ENCODE data around the gene CAMKK2. TPM values are rescaled to one million over a fixed set of nuclear protein-coding genes. Genes with fewer than 3 reads are reported as not detected.

Gene CAMKK2
- total RNA-seq, 1 experiment from 2014 or later = 26.7 TPM

DNA sequence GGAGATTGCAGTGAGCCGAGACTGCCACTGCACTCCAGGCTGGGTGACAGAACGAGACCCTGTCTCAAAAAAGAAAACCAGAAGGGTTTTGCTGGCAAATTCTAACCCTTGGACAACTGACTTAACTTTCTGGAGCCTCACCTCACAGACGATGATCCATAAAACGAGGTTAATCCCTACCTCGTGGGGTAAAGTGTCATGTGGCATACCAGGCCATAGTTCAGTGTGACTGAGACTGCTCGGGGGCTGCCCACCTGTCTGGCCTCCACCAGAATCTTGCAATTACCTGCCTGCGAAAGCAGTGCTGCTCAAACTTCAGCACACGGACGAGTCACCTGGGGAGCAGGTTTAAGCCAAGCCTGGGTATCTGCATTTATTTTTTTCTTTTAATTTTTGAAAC, 59.7 kb downstream of the CAMKK2 start:
- POLR2A ChIA-PET (ENCODE audit: unreplicated experiment) = no interaction called here
- CTCF ChIA-PET = no interaction called here
- no peak overlapping the region for H3K4me2 ChIP-seq
- DNase-seq = no peak
- peaks cover 8% of the 10 kb centered on the region for H3F3A ChIP-seq (ENCODE audit: insufficient read depth, low read depth)
- H3K27me3 ChIP-seq (ENCODE audit: insufficient read depth, low read depth) = no peaks in the 10 kb centered on the region
- H3K4me3 ChIP-seq = no peak overlapping the region
- intact Hi-C loops (cut with micrococcal nuclease; ENCODE audit: unreplicated experiment) = no loop called here
- BruUV-seq (replicated peaks) = no TSS peak
- no peak overlapping the region for H2AFZ ChIP-seq
- no peaks in the 10 kb centered on the region for H3K9me2 ChIP-seq (ENCODE audit: insufficient read depth)
- H4K20me1 ChIP-seq (ENCODE audit: insufficient read depth) = no peaks in the 10 kb centered on the region
- no peaks in the 10 kb centered on the region for H3K4me1 ChIP-seq (replicated peaks; ENCODE audit: insufficient read depth)
- H3K27ac ChIP-seq = no peak overlapping the region
- H3K36me3 ChIP-seq (ENCODE audit: low read depth) = no peaks in the 10 kb centered on the region
- no peaks in the 10 kb centered on the region for H3K9me3 ChIP-seq (ENCODE audit: insufficient read depth, low read depth)
- no peaks in the 10 kb centered on the region for H3K79me2 ChIP-seq (ENCODE audit: low read depth)
- TF ChIP-seq EZH2 (IDR thresholded peaks at IDR 0.05; ENCODE audit: low read depth) = no peak
- TF ChIP-seq, protein P1, sequence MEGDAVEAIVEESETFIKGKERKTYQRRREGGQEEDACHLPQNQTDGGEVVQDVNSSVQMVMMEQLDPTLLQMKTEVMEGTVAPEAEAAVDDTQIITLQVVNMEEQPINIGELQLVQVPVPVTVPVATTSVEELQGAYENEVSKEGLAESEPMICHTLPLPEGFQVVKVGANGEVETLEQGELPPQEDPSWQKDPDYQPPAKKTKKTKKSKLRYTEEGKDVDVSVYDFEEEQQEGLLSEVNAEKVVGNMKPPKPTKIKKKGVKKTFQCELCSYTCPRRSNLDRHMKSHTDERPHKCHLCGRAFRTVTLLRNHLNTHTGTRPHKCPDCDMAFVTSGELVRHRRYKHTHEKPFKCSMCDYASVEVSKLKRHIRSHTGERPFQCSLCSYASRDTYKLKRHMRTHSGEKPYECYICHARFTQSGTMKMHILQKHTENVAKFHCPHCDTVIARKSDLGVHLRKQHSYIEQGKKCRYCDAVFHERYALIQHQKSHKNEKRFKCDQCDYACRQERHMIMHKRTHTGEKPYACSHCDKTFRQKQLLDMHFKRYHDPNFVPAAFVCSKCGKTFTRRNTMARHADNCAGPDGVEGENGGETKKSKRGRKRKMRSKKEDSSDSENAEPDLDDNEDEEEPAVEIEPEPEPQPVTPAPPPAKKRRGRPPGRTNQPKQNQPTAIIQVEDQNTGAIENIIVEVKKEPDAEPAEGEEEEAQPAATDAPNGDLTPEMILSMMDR (conservative IDR thresholded peaks at IDR 0.05) = no peak

- H3F3A ChIP-seq (ENCODE audit: insufficient read depth, low read depth) = peaks cover 16% of the 10 kb centered on the region
- peaks cover 19% of the 10 kb centered on the region for H3K4me1 ChIP-seq (replicated peaks; ENCODE audit: insufficient read depth)
- H3K9me2 ChIP-seq (ENCODE audit: insufficient read depth) = no peaks in the 10 kb centered on the region
- H2AFZ ChIP-seq = no peak overlapping the region
- ChIA-PET CTCF (interaction anchor here (0.6 kb wide), 1 partner anchor 138 kb away, joined by 3 read pairs; no protein-coding TSS in a partner anchor), POLR2A (ENCODE audit: unreplicated experiment) (no interaction called here)
- BruUV-seq (replicated peaks) = no TSS peak
- peaks cover 2% of the 10 kb centered on the region; the same call in 1 of the 2 replicates for H3K79me2 ChIP-seq (ENCODE audit: low read depth)
- peaks cover 5% of the 10 kb centered on the region; the same call in 1 of the 2 replicates for H3K36me3 ChIP-seq (ENCODE audit: low read depth)
- H3K27me3 ChIP-seq (ENCODE audit: insufficient read depth, low read depth) = no peaks in the 10 kb centered on the region
- no peak overlapping the region for H3K4me3 ChIP-seq
- no peak overlapping the region for H3K27ac ChIP-seq
- no peak for DNase-seq
- intact Hi-C loops (cut with micrococcal nuclease; ENCODE audit: unreplicated experiment) = loop anchor here (5.0 kb wide), 1 partner anchor 121 kb away; no protein-coding TSS in a partner anchor
- no peaks in the 10 kb centered on the region for H3K9me3 ChIP-seq (ENCODE audit: insufficient read depth, low read depth)
- H4K20me1 ChIP-seq (ENCODE audit: insufficient read depth) = no peaks in the 10 kb centered on the region
- TF ChIP-seq, protein P1 (conservative IDR thresholded peaks at IDR 0.05) = no peak
- TF ChIP-seq EZH2 (IDR thresholded peaks at IDR 0.05; ENCODE audit: low read depth) = no peak
- no peak overlapping the region for H3K4me2 ChIP-seq
These were observed 62.9 kb downstream of the CAMKK2 start for GRCh38 chr12:121233628-121234020.

DNA sequence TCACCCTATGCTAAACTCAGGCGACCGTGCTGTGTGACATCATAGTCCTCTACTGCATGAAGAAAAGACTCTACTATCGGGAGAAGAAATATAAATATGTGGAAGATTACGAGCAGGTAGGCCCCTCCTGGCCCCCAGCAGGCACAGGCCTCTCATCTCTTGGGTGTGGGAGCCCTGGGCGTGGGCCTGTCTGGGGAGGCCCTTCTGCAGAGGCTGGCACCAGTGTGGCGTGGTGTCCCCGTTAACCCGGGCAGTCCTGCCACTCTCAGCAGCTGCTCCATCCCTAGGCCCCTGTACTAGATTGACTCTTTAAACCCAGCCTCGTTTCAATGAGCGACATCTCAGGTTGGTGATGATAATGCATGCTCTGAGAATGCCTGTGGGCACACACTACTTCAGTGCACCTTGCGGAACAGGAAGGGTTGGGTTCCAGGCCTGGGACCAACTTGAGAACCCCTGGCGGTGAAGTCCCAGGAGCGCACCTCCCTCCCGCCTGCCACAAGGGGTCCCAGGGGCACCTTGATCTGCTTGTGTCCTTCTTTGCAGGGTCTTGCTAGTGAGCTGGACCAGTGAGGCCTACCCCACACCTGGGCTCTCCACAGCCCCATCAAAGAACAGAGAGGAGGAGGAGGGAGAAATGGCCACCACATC, 63.4 kb downstream of the CAMKK2 start:
- DNase-seq = no peak
- H3K79me2 ChIP-seq (ENCODE audit: low read depth) = peaks cover 5% of the 10 kb centered on the region; the same call in 1 of the 2 replicates
- no peaks in the 10 kb centered on the region for H3K9me2 ChIP-seq (ENCODE audit: insufficient read depth)
- no peaks in the 10 kb centered on the region for H3K9me3 ChIP-seq (ENCODE audit: insufficient read depth, low read depth)
- H3K4me2 ChIP-seq = no peak overlapping the region
- peaks cover 24% of the 10 kb centered on the region for H3K4me1 ChIP-seq (replicated peaks; ENCODE audit: insufficient read depth)
- no peaks in the 10 kb centered on the region for H4K20me1 ChIP-seq (ENCODE audit: insufficient read depth)
- intact Hi-C loops (cut with micrococcal nuclease; ENCODE audit: unreplicated experiment) = loop anchor here (5.0 kb wide), 1 partner anchor 121 kb away; no protein-coding TSS in a partner anchor
- peaks cover 7% of the 10 kb centered on the region; the same call in 1 of the 2 replicates for H3K36me3 ChIP-seq (ENCODE audit: low read depth)
- no peaks in the 10 kb centered on the region for H3K27me3 ChIP-seq (ENCODE audit: insufficient read depth, low read depth)
- ChIA-PET POLR2A (ENCODE audit: unreplicated experiment) (no interaction called here), CTCF (interaction anchor here (0.6 kb wide), 1 partner anchor 138 kb away, joined by 3 read pairs; no protein-coding TSS in a partner anchor)
- peaks cover 18% of the 10 kb centered on the region for H3F3A ChIP-seq (ENCODE audit: insufficient read depth, low read depth)
- no TSS peak for BruUV-seq (replicated peaks)
- H2AFZ ChIP-seq = no peak overlapping the region
- H3K27ac ChIP-seq = no peak overlapping the region
- TF ChIP-seq EZH2 (IDR thresholded peaks at IDR 0.05; ENCODE audit: low read depth) = no peak
- H3K4me3 ChIP-seq = no peak overlapping the region

All from PC-9 (cell line).